Activated CD8-positive, alpha-beta memory T cell treated with anti-CD3 and anti-CD28 coated beads for 36 hours (primary cell): Measurements from ENCODE around the gene NEK5. TPM values are rescaled to one million over a fixed set of nuclear protein-coding genes. Genes with fewer than 3 reads are reported as not detected.
"Not testable (repeated sequence)": the region's sequence is repeated elsewhere in the genome, so short reads cannot be mapped to it uniquely, and the experiment has no call there.

Experiments
- CTCF ChIA-PET: fragments of 350-600 bp; sonication (Branson Sonifier 250); formaldehyde crosslinking; loops from one replicate; lab custom pipeline; 2021; ENCODE audit warnings: antibody characterized with exemption; lab: Charles Lee
- POLR2A ChIA-PET: fragments of 350-600 bp; sonication (Branson Sonifier 250); formaldehyde crosslinking; loops from one replicate; lab custom pipeline; 2021; ENCODE audit warnings: antibody characterized with exemption; lab: Charles Lee
- total RNA-seq, 2 experiments: library from RNA; stranded (reverse); gene quantifications; one replicate each; pipeline ENCODE4 v1.2.3, GENCODE V29; 2021

Gene NEK5, protein sequence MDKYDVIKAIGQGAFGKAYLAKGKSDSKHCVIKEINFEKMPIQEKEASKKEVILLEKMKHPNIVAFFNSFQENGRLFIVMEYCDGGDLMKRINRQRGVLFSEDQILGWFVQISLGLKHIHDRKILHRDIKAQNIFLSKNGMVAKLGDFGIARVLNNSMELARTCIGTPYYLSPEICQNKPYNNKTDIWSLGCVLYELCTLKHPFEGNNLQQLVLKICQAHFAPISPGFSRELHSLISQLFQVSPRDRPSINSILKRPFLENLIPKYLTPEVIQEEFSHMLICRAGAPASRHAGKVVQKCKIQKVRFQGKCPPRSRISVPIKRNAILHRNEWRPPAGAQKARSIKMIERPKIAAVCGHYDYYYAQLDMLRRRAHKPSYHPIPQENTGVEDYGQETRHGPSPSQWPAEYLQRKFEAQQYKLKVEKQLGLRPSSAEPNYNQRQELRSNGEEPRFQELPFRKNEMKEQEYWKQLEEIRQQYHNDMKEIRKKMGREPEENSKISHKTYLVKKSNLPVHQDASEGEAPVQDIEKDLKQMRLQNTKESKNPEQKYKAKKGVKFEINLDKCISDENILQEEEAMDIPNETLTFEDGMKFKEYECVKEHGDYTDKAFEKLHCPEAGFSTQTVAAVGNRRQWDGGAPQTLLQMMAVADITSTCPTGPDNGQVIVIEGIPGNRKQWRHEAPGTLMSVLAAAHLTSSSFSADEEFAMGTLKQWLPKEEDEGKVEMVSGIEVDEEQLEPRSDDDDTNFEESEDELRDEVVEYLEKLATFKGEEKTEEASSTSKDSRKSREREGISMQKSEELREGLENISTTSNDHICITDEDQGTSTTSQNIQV
- not detected for total RNA-seq

DNA sequence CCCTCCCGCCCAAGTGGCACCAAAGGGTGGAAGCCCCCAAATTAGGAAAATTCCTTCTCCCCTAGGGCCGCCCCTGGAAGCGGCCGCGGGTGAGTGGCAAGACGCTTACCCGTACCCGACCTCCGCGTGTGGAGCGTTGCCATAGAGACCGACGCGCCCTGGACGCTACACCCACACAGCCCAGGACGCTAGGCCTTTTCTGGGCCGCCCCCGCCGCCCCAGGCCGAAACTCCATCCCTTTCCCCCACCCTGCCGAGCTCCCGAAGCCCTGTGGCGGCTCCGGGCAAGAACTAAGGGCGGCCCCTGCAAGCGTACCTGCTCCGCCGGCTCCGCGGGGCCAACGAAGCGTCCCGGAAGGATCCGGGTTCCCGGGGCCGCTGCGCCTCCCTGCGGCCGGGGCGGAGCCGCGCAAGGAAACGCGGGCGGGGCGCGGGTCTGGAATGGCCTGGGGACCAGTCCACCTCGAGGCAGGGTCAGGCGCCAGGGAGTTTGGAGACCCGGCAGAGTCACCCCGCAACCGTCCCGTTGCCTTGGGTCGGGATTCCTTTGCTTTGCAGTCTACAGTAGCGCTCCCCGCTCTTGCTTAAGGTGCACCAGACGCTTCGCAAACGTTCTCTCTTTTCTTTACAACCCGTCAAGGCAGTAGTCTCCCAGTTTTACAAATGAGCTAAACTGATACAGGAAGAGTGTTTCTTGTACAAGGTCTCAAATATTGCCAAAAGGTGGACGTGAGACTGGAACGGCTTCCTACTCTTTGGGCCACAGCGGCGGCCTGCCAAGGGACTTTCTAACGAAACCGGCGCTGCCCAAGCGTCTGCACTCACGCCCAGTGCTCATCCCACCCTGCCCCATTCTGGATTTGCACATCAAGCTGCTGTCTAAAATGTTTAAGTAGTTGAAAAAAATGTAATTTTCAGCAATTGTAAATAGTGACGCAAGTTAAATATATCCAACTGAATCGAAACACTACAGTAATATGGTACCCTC lies at the start of gene NEK5:
TSS of gene NEK5 (minus strand) at position 360 of the 987 bp plus-strand sequence. CDS start 1,591 bp downstream, outside the sequence.
- CTCF ChIA-PET = interaction anchor here (0.9 to 2.0 kb wide), 8 partner anchors 65 to 315 kb away, joined by 3 to 5 read pairs (median 4); partner anchors contain the start of gene ALG11
- POLR2A ChIA-PET = no interaction called here

DNA sequence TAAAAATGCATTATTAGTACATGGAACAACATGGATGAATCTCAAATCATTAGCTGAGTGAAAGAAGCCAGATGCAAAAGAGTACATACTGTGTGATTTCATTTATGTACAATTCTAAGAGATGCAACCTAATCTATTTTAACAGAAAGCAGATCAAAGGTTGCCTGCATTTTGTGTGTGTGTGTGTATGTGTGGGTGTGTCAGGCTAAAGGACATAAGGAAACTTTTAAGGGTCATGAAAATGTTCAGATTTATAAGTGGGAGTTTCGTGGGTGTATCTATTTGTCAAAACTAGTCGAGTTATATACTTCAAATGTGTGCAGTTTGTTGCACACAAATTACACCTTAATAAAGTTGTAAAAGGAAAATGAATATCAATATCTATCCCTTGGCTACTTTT lies 48.4 kb upstream of the NEK5 start:
- ChIA-PET POLR2A (no interaction called here), CTCF (no interaction called here)

DNA sequence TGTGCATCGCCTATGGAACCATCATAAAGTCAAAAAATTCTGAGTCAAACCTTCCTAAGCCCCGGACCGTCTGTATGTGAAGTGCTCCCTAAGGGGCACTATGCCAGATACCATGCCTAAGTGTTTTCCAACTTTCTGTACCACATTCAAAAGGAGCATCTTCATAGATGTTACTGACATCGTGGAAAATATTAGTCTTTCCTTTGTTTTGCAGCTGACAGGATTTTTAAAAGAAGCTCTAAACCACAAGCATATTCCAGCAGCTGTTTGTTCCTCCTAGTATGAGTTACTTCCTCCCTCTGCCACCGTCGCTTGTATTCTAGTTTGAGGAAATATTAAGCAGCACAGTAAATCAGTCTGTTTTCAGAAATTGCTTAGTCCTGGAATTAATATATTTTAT lies 45.1 kb upstream of the NEK5 start:
- POLR2A ChIA-PET, CTCF ChIA-PET: not testable (repeated sequence)

DNA sequence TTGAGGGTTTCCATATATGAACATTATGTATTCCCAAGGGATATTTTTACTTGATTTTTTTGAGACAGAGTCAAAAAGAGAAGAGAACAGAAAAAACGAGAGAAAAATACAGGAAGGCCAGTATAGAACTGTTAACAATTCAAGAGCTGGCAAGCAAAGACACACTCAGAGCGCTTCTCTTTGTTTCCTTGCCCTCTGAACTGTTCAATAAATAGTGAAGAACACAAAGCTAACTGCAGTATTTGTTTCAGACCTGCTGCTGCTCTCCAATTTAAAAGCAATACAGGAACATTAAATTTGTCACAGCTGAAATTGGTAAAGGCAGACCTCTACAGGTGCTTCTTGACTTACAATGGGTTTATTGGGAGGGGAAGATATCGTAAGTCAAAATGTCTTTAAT lies 44.5 kb upstream of the NEK5 start:
- CTCF ChIA-PET = no interaction called here
- POLR2A ChIA-PET = no interaction called here

DNA sequence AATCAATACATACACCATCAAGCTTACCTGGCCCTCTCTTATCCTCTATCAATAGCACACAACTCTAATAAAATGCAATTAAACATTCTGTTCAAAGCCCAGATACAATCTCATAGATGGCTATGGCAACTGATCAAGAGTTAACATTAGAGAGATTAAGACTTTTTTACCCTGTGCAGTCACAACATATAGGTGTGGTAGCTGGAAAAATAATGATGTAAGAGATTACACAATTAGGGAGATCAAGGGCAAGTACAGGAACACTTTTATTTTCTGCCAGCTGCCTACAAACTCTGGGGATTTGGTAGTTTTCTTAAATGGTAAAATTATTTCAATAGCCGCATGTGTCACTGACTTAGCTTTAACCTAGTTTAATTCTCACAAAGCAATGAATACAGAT lies 42.8 kb upstream of the NEK5 start:
- POLR2A ChIA-PET, CTCF ChIA-PET: not testable (repeated sequence)

DNA sequence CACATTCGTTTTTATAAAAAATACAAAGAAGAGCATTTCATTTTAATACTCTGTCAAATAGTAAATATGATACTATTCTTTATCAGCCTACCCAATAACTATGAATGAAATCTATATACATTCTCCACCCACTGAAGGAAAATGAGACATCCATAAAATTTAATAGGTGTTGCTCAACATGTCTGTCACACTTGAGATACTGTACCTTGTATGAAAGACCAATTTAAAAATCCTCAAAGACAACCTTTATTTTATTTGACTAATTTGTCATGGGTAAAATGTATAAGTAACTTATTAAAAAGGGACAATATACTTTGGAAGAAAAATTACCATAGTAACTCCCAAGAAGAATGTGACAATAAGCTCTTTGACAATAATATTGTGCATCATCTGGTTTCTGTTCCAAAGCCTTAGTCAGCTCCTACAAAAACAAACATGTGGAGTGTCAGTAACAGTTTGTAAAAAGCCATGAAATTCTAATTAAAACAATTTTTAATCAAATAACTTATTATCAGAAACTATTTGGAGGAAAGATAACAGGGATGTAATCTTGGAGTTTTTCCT lies 42.0 kb upstream of the NEK5 start:
- CTCF ChIA-PET, POLR2A ChIA-PET: not testable (repeated sequence)

DNA sequence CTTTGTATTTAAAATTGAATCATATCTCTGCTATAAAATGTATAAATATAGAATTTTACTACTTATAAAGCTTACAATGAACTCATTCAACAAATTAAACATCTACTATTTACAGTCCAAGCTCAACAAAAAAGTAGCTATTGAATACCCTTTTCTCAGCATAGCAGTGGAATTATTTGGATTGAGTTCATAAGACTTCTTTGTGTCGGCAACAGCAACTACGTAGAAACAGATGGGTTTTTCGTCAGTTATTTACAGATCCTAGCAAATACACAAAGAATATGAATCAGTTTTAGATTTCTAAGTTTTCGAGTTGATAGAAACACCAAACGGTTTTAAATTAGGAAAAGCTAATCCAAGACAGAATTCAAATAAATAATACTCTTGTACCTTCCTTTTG lies 41.0 kb upstream of the NEK5 start:
- CTCF ChIA-PET = no interaction called here
- POLR2A ChIA-PET = no interaction called here

DNA sequence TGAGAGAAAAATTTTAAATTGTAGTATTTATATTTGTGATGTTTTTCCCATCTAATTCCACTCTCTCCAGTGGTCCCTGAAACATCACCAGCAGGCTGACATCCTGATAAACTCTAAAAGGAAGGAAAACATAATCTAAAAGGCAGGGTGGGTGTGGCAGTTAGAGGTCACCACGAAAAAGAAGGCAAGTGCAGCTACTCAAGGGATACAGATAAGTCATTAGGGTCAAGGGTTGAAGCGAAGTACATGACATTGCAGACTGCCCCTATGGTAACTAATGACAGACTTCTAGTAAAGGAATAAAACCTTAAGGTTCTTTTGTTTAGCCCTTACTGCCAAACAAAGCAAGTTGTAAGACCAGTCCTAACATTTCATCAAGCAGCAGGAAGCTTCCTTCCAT lies 36.5 kb upstream of the NEK5 start:
- ChIA-PET POLR2A (interaction anchor here (0.7 kb wide), 1 partner anchor 1111 kb away, joined by 3 read pairs; no protein-coding TSS in a partner anchor), CTCF (no interaction called here)

DNA sequence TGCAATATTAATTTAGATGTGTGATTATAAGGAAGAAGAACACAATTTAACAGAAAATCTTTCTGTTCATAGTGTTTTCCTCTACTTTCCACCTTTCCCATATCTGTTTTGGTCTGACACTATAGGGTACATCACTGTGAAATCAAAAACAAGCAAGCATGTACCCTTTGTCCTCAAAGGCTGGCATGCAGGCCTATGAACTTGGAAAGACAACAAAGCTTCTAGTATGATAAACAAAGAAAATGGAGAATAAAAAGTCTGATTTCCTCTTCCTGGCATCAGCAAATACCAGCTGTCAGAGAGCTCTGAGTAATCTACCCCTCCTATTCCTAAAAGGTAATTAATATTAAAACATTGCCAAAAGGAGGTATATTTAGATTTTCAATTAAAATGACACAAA lies 36.1 kb upstream of the NEK5 start:
- ChIA-PET CTCF (no interaction called here), POLR2A (no interaction called here)

DNA sequence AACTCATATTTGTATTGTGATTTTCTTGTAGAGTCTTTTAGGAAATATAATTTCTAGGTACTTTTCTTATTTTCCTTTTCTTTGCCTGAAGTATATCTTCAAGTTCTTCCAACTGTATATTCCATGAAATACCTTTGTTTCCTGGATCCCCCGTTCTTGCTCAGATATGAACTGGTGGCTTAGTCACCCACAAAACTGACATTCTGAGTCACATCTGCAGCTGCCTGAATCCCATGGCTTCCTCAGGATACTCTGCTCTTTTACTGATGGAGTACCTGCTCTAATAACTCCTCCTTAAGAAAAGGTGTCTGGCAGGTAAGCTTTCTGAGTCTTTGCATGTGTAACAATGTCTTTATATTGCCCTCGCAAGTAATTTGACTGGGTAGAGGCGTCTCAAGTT lies 35.0 kb upstream of the NEK5 start:
- POLR2A ChIA-PET, CTCF ChIA-PET: not testable (repeated sequence)

DNA sequence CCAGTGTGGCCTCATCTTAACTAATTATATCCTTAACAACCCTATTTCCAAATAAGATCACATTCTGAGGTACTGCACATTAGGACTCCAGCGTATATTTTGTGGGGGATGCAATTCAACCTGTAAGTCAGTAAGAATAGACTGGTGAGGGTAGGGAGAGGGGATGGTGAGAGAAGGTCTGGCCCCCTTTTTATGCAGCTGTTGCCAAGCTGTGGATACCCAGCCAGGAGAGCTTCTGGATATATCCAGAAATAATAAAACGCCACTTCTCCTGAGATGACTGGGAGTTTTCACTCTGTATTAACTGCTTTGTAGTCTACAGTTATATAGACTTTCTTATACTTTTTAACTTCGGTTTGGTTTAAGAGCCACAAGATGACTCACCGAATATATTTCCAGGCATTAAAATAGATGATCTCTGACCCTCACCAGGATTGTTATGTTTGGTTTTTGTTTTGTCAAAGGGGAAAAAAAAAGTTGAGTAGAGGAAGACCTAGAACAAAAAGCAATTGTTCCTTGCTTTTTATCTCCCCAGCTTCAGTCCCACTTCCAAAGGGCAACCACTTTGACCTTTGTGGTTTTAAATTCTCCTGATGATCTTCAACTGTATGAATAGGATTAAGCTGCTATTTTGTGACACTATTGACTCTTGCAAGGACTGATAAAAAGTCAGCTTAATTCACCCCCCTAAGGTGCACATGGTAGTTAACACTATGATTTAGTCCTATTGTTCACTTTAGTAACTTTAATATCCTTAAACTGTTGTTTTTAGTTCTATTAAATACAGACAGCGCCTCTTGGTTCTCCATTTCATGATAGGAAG lies 33.6 kb upstream of the NEK5 start:
- POLR2A ChIA-PET = interaction anchor here (0.6 kb wide), 1 partner anchor 283 kb away, joined by 3 read pairs; no protein-coding TSS in a partner anchor
- CTCF ChIA-PET = no interaction called here

DNA sequence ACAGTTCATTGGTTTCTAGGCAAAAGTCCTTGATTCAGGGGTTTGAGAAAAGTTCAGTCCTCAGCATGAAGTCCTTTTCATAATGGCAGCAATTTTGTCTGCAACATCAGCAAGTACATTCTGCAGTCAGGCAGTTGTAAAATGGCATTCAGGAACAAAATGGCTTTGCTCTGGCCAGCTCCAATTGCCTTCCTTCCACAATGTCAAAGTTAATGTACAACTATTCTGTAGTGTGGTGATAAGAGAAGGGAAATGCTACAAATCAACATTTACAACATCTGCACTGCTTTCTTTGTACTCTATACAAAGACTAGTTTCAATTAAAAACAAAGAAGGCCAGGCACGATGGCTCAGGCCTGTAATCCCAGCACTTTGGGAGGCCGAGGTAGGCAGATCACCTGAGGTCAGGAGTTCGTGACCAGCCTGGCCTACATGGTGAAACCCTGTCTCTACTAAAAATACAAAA lies 32.3 kb upstream of the NEK5 start:
- ChIA-PET POLR2A (no interaction called here), CTCF (no interaction called here)

DNA sequence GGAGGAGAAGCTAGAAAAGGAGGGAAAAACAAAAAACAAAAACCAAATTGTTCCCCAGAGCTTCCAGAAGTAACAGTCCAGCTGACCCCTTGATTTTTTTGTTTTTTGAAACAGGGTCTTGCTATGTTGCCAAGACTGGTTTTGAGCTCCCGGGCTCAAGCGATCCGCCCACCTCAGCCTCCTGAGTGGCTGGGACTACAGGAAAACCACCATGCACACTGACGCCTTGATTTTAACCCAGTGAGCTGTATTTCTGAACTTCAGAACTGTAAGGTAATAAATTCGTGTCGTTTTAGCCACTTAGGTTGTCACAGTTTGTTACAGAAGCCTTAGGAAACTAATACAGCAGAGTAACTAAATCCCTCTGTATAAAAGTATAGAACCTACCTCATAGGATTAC lies 31.6 kb upstream of the NEK5 start:
- CTCF ChIA-PET = no interaction called here
- POLR2A ChIA-PET = interaction anchor here (1.2 kb wide), 1 partner anchor 34 kb away, joined by 5 read pairs; no protein-coding TSS in a partner anchor

DNA sequence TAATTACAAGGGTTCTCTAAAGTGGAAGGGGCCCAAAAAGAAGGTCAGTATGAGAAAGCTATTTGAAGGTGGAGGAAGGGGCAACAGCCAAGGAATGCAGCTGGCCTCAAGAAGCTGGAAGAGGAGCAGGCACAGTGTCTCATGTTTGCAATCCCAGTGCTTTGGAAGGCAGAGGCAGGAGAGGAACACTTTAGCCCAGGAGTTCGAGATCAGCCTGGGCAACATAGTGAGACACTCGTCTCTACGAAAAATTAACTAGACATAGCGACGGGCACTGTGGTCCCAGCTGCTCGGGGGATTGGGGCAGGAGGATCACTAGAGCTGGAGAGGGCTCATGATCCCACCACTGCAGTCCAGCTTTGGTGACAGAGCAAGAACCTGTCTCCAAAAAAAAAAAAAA lies 31.2 kb upstream of the NEK5 start:
- POLR2A ChIA-PET = interaction anchor here (1.2 kb wide), 1 partner anchor 34 kb away, joined by 5 read pairs; no protein-coding TSS in a partner anchor
- CTCF ChIA-PET = no interaction called here

DNA sequence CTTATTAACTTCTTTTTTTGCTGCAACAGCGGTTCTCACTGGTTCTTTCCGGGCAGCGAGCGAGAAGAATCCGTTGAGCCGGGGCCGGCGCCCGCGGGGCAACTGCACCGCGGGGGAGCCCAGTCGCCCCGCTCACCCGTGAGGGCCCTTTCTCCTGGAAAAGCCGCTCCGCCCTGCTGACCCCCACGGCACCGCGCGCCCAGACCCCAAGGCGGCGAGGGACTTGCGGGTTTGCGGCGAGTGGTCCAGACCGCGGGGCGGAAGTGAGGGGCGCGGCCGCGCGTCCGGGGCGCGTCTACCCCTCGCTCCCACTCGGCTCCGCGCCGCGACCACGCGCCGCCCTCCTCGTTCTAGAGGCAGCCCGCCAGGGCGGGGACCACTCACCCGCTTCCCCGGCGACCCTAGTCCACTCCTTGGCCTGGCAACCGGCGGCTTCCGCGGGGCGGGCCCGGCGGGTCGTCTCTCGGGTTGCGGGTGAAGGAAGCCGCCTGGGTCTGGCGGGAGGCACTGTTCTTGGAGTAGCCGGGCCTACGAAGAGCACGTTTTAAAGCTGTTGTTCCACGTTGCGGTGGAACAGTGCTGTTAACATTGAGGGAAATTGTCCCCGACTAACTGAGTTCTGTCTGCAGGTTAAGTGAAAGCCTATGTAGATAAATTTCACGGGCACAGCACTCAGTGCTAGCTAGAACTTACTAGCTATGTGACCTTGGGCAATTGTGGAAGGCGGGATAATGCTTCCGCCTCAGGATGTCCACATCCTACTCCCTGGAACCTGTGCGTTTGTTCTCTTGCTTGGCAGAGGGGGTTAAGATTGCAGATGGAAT lies 30.5 kb upstream of the NEK5 start, which contains the start of gene NEK3:
TSS of gene NEK3 (minus strand) at position 439 of the 824 bp plus-strand sequence. CDS start 3,406 bp downstream, outside the sequence.
- POLR2A ChIA-PET = interaction anchor here (1.2 kb wide), 1 partner anchor 35 kb away, joined by 5 read pairs; no protein-coding TSS in a partner anchor
- CTCF ChIA-PET = no interaction called here

DNA sequence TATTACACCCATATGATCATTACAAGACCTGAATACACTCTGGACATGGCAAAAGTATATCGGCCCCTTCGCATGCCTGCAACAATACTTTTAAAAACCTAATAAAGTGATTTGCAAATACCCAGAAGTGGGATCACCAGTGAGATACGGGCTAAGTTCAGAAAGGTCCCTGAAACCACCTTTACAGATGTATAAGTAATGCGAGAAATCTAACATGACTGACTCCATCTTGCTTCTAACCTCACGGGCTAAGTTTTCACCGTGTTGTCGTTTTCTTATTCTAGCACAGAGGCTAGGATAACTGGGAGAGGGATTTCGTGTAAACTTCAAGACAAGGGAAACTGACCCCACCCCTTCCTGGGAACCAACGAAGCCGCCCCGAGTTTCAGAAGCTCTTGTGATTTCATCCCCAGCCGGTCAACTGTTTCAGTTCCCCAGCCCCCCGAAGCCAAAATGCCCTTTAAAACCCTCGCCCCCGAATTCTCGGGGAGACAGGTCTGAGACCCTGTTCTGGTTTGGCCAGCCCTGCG lies 29.8 kb upstream of the NEK5 start:
- POLR2A ChIA-PET = no interaction called here

More for the DNA sequence above, 29.8 kb upstream of the NEK5 start:
- CTCF ChIA-PET = no interaction called here
